ENCODE measurements around the gene EYA2. TPM values are rescaled to one million over a fixed set of nuclear protein-coding genes. Genes with fewer than 3 reads are reported as not detected.

Gene EYA2
- total and polyA plus RNA-seq, 2 of the 4 experiments (the other 2 are of a cell fraction) = 2.3 to 5.4 TPM

- H4K91ac ChIP-seq (ENCODE audit: insufficient read depth, low read depth, low read length) = no peak overlapping the region; the same call in 1 of the 2 replicates
- no peak overlapping the region for H2BK20ac ChIP-seq (ENCODE audit: low read depth, low read length)
- no peak overlapping the region for H3K56ac ChIP-seq (ENCODE audit: extremely low read depth, insufficient read depth, low read length)
- H2BK5ac ChIP-seq (ENCODE audit: low read depth, low read length, poor library complexity, severe bottlenecking) = no peak overlapping the region
- no peak for TF ChIP-seq CTCF (conservative IDR thresholded peaks at IDR 0.05; ENCODE audit: low read depth, low read length)
- TF ChIP-seq MAFK (IDR thresholded peaks at IDR 0.05; ENCODE audit: low read depth, low read length) = no peak
- TF ChIP-seq RAD21 (IDR thresholded peaks at IDR 0.05; ENCODE audit: low read length) = no peak
- TF ChIP-seq NFE2L2 (IDR thresholded peaks at IDR 0.05; ENCODE audit: low read depth, low read length) = no peak
- no peak for TF ChIP-seq CHD1 (IDR thresholded peaks at IDR 0.05; ENCODE audit: low read depth, low read length)
- no peak for TF ChIP-seq POLR2A (IDR thresholded peaks at IDR 0.05; ENCODE audit: low read depth, low read length)
- no peak for TF ChIP-seq MAZ (IDR thresholded peaks at IDR 0.05; ENCODE audit: borderline replicate concordance, low read depth, low read length)
- TF ChIP-seq FOS (IDR thresholded peaks at IDR 0.05; ENCODE audit: low read depth, low read length) = no peak
- no peak for TF ChIP-seq BHLHE40 (IDR thresholded peaks at IDR 0.05; ENCODE audit: low read depth, low read length)
- no peak for TF ChIP-seq ELK1 (IDR thresholded peaks at IDR 0.05; ENCODE audit: borderline replicate concordance, low read depth, low read length)
- TF ChIP-seq MXI1 (IDR thresholded peaks at IDR 0.05; ENCODE audit: borderline replicate concordance, low read depth, low read length) = no peak
- TF ChIP-seq RCOR1 (IDR thresholded peaks at IDR 0.05; ENCODE audit: insufficient replicate concordance, low read length) = no peak
- H3K18ac ChIP-seq (ENCODE audit: low read depth, low read length) = no peak overlapping the region
- no peaks in the 10 kb centered on the region; the same call in 1 of the 2 replicates for H4K20me1 ChIP-seq (ENCODE audit: insufficient read depth, low read length)
- H3K27ac ChIP-seq (ENCODE audit: insufficient read depth, low read length) = no peak overlapping the region
- dilution Hi-C loops (cut with HindIII; ENCODE audit: low sequenced_read_pairs, unreplicated experiment) (no loop called here), intact Hi-C loops (cut with micrococcal nuclease) (no loop called here), in situ Hi-C loops (cut with MboI; ENCODE audit: low sequenced_read_pairs) (loop anchor here (25.0 kb wide), 1 partner anchor 238 kb away; no protein-coding TSS in a partner anchor)
- H4K5ac ChIP-seq (ENCODE audit: low read depth, low read length) = no peak overlapping the region
- H3K4me3 ChIP-seq (ENCODE audit: insufficient read depth, low read depth, low read length) = no peak overlapping the region
- no peak overlapping the region for H3K4me2 ChIP-seq (ENCODE audit: low read depth, low read length)
- H3K36me3 ChIP-seq (ENCODE audit: control insufficient read depth, insufficient read depth, low read length) = no peaks in the 10 kb centered on the region
- ATAC-seq (ENCODE audit: low read depth) (no peak), DNase-seq (no peak)
- 95% methylated on average over 4 of the region's 11 CpGs; no CpG with 5 or more reads in 1 of the 2 experiments for WGBS, 2 experiments (ENCODE audit: extremely low coverage in 2 of 2, insufficient read length in 1 of 2)
- CTCF ChIA-PET = no interaction called here
- no peak overlapping the region for H2BK120ac ChIP-seq (ENCODE audit: low read depth, low read length)
- H3K27me3 ChIP-seq (ENCODE audit: control insufficient read depth, insufficient read depth, low read length) = no peaks in the 10 kb centered on the region
- no peak overlapping the region for H2BK15ac ChIP-seq (ENCODE audit: low read depth, low read length)
- no peak overlapping the region for H4K8ac ChIP-seq (ENCODE audit: low read depth in 2 of 2, low read length in 2 of 2)
- H3K4me1 ChIP-seq (ENCODE audit: control insufficient read depth, insufficient read depth, low read length) = no peaks in the 10 kb centered on the region
- no peak overlapping the region for H3K14ac ChIP-seq (replicated peaks; ENCODE audit: low read depth, low read length)
- H2AFZ ChIP-seq (replicated peaks; ENCODE audit: low read length, poor library complexity) = no peak overlapping the region
- H2AK9ac ChIP-seq (replicated peaks; ENCODE audit: low read depth, low read length, poor library complexity) = no peak overlapping the region
- POLR2A ChIA-PET (ENCODE audit: unreplicated experiment) = no interaction called here
- no peak overlapping the region for H3K23ac ChIP-seq (ENCODE audit: low read depth, low read length)
- peaks cover 8% of the 10 kb centered on the region; the same call in 1 of the 2 replicates for H3K9me1 ChIP-seq (ENCODE audit: insufficient read depth, low read length)
- peaks cover 2% of the 10 kb centered on the region; the same call in 1 of the 2 replicates for H3K9me3 ChIP-seq (ENCODE audit: control insufficient read depth, insufficient read depth, low read length)
- no TSS peak for BruUV-seq (replicated peaks)
- no peaks in the 10 kb centered on the region for H3K79me1 ChIP-seq (ENCODE audit: low read depth in 1 of 2, low read length in 2 of 2)
- no peak overlapping the region for H3K4ac ChIP-seq (ENCODE audit: low read depth, low read length)
- no peak overlapping the region for H3K9ac ChIP-seq (ENCODE audit: low read depth, low read length)
- no peak overlapping the region for H2AK5ac ChIP-seq (ENCODE audit: low read depth, low read length)
Measured at GRCh38 chr20:46999801-47000465, 105.3 kb downstream of the EYA2 start.

Data from IMR-90 (cell line).